GM13976 (cell line): Measurements from ENCODE around the gene MIEF1.

Experiments used
- DNase-seq: peaks from one replicate; pipeline ENCODE4 v3.0.0; 2012; ENCODE audit warnings: low spot score
- in situ Hi-C: fragments of 300-500 bp; cut with MboI; formaldehyde crosslinking; loops from one replicate; pipeline ENCODE4 v1.12.0; 2022; ENCODE audit warnings: low sequenced_read_pairs, mixed read lengths, inconsistent platforms; ENCODE audit not compliant: unreplicated experiment
- TF ChIP-seq, protein P1 (sequence below): IDR thresholded peaks from 2 replicates; pipeline ENCODE4 v1.5.1; 2012; ENCODE audit warnings: borderline replicate concordance, mild to moderate bottlenecking; ENCODE audit not compliant: insufficient read depth; ENCODE audit errors: extremely low read depth, missing control alignments, control extremely low read depth

MIEF1 gene

DNA sequence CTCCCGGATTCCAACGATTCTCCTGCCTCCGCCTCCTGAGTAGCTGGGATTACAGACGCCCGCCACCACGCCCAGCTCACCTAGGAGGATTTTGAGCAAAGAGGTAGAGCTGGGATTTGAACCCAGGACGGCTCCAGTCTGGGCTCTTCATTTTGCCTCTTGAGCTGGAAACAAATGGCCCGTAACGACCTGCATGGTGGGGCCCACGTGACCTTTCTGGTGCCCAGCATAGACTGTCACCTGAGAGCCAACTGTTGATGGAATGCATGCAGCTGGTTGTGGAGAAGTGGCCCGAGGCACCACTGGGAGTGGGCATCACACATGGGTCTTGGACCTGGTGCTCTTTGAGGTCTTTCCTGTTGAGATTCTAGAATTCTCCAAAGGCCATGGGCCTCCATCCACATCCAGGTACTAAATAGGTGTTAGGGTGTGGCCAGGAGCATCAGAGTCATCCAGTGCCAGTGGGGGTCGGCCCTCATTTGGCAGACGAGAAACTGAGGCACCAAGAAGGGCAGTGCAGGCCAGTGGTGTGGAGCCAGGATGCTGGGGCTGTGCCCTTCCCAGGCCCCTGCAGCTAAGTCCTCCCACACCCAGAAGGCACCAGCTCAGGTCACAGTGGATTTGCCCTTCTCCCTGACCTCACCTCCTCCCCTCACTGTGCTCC, 22.1 kb downstream of the MIEF1 start:
- TF ChIP-seq, protein P1, sequence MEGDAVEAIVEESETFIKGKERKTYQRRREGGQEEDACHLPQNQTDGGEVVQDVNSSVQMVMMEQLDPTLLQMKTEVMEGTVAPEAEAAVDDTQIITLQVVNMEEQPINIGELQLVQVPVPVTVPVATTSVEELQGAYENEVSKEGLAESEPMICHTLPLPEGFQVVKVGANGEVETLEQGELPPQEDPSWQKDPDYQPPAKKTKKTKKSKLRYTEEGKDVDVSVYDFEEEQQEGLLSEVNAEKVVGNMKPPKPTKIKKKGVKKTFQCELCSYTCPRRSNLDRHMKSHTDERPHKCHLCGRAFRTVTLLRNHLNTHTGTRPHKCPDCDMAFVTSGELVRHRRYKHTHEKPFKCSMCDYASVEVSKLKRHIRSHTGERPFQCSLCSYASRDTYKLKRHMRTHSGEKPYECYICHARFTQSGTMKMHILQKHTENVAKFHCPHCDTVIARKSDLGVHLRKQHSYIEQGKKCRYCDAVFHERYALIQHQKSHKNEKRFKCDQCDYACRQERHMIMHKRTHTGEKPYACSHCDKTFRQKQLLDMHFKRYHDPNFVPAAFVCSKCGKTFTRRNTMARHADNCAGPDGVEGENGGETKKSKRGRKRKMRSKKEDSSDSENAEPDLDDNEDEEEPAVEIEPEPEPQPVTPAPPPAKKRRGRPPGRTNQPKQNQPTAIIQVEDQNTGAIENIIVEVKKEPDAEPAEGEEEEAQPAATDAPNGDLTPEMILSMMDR = no peak
- in situ Hi-C loops = loop anchor here (25.0 kb wide), 1 partner anchor 362 kb away; the partner anchor contains the start of gene CBX7
- DNase-seq = no peak

DNA sequence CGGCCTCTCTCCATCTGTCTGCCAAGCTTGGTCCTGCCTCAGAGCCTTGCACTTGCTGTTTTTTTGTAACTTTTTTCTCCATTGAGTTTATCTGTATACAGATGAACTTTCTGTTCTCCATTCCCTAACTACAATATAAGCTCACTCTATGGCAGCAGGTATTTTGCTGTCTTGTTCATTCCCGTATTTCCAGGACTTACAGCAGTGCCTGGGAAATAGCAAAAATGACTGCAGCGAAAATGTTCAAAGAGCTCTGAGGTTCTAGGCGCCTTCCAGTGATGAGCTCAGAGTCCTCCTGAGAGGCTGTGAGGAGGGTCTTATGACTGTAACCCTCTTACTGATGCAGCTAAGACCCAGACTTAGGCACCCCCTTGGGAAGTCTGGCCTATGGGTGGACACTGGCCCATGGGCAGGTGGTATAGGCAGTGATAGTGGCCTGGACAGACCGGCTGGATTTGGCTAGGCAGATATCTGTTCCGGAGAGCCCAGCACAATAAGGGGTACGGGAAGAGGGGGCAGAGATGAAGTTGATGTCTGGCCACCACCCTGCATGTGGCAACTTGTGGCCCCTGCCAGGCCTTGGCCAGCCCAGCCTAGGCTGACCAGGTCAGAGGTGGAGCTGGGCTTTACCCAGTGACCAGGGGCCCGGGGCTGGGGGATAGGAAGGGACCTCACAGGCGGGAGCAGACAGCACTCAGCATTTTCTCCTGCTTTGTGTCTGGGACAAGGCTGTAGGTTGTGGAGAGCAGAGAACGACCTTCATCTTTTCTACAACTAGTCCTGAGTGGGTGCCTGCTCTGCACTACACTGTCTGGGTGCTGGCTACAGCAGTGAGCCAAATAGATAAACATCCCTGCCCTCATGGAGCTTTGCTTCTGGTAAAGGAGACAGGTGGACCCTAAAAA, 22.9 kb downstream of the MIEF1 start:
- DNase-seq = no peak
- TF ChIP-seq, protein P1 = no peak
- in situ Hi-C loops = loop anchor here (25.0 kb wide), 3 partner anchors 363 to 837 kb away; partner anchors contain the start of genes CBX7, SGSM3 and TNRC6B

DNA sequence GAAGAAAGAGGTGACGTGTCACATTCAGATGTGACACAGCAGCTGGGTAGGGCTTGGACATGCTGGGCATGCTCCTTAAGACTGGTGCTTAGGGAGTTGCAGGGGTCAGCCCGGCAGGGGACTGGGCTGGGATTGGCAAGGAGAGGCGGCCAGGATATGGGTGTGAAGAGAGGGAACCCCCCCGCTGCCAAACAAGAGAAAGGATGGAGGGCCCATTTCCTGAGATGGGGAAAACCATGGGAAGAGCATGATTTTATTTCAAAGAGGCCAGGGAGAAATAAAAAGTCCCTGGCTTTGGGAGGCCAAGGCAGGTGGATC, 23.5 kb downstream of the MIEF1 start:
- in situ Hi-C loops = loop anchor here (25.0 kb wide), 2 partner anchors 662 to 837 kb away; partner anchors contain the start of genes SGSM3 and TNRC6B
- no peak for DNase-seq
- TF ChIP-seq, protein P1 = no peak

DNA sequence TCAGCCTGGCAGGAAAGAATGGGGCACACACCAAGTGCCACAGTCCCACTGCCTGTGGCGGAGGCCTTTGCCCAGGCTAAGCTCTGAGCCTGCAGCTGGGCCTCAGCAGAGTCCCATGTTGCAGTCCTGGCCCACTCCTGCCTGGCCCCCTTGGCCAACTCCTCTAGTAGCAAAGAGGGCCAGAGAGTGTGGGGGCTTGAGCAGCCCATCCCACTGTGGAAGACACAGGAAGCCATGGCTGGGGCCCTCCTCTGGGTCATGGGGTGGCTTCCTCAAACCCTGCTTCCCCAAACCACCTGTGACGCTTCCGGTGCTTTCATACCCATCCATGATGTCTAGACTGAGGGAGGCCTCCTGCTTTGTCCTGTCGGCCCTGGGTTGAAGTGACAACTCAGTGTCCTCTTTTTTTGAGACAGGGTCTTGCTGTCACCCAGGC, 24.7 kb downstream of the MIEF1 start:
- in situ Hi-C loops = loop anchor here (25.0 kb wide), 2 partner anchors 661 to 836 kb away; partner anchors contain the start of genes SGSM3 and TNRC6B
- no peak for DNase-seq
- TF ChIP-seq, protein P1 = no peak

DNA sequence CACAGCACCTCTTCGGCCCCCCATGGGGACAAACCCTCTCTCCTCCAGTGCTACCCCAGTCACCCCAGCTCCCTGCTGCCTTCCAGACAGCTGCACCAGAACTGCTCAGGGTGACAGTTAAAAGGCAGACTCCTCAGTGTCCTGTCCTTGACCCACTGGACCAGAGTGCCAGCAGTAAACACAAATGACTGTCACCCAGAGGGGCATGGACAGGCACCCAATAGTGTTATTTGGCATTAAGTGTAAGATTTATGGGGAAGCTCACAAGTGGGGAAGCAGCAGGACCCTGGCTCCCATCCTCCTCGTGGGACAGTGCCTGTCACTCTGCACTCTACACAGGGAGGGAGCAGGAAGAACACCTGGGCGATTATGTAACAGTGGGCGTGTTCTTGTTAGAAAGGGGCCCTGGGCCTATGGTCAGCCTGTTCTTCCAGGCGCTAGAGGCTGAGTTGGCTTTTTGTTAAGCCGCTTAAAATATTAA, 25.4 kb downstream of the MIEF1 start:
- DNase-seq = no peak
- in situ Hi-C loops = loop anchor here (25.0 kb wide), 2 partner anchors 660 to 835 kb away; partner anchors contain the start of genes SGSM3 and TNRC6B

More for the DNA sequence above, 25.4 kb downstream of the MIEF1 start:
- TF ChIP-seq, protein P1 = no peak
